SK-N-SH treated with all-trans-retinoic acid at 6 μM for 48 hours (cell line): ENCODE data around the gene EYA4.

Source experiments
- ATAC-seq: fragments of 200-7000 bp; cut with Tn5 transposase; 3 replicates; pipeline ENCODE4 v1.9.1; 2020; ENCODE audit warnings: mild to moderate bottlenecking, moderate library complexity
- ARNTL ChIP-seq: fragments of 450-650 bp; formaldehyde crosslinking; IDR thresholded peaks from 2 replicates; pipeline ENCODE4 v1.5.0; 2020; ENCODE audit warnings: low read depth, mild to moderate bottlenecking, moderate library complexity, borderline replicate concordance
- CREB5 ChIP-seq: fragments of 250-450 bp; sonication (Bioruptor Pico); IDR thresholded peaks from 2 replicates; pipeline ENCODE4 v1.5.1; 2020; ENCODE audit warnings: low read depth, mild to moderate bottlenecking, moderate library complexity
- CSRNP3 ChIP-seq: fragments of 250-450 bp; sonication (Bioruptor Pico); IDR thresholded peaks from 2 replicates; pipeline ENCODE4 v1.5.1; 2021; ENCODE audit warnings: mild to moderate bottlenecking, moderate library complexity
- ESRRG ChIP-seq: fragments of 250-450 bp; sonication (Bioruptor Pico); IDR thresholded peaks from 2 replicates; pipeline ENCODE4 v1.6.1; 2021; ENCODE audit warnings: mild to moderate bottlenecking
- GLIS3 ChIP-seq: fragments of 250-450 bp; sonication (Bioruptor Pico); IDR thresholded peaks from 2 replicates; pipeline ENCODE4 v1.5.0; 2020; ENCODE audit warnings: mild to moderate bottlenecking, moderate library complexity
- ISL1 ChIP-seq: fragments of 250-450 bp; sonication (Bioruptor Pico); IDR thresholded peaks from 2 replicates; pipeline ENCODE4 v2.1.2; 2022; ENCODE audit warnings: mild to moderate bottlenecking, moderate library complexity
- OSR1 ChIP-seq: fragments of 250-450 bp; sonication (Bioruptor Pico); IDR thresholded peaks from 2 replicates; pipeline ENCODE4 v1.8.0; 2022; ENCODE audit warnings: moderate library complexity, mild to moderate bottlenecking, inconsistent platforms
- PATZ1 ChIP-seq: fragments of 250-450 bp; sonication (Bioruptor Pico); IDR thresholded peaks from 2 replicates; pipeline ENCODE4 v1.8.0; 2020; ENCODE audit warnings: mild to moderate bottlenecking, moderate library complexity, borderline replicate concordance
- POU6F1 ChIP-seq: fragments of 250-450 bp; sonication (Bioruptor Pico); IDR thresholded peaks from 2 replicates; pipeline ENCODE4 v1.8.0; 2021; ENCODE audit warnings: low read depth, mild to moderate bottlenecking, moderate library complexity, borderline replicate concordance
- RARB ChIP-seq: fragments of 250-450 bp; sonication (Bioruptor Pico); IDR thresholded peaks from 2 replicates; pipeline ENCODE4 v1.8.0; 2021; ENCODE audit warnings: mild to moderate bottlenecking, moderate library complexity
- SNAI2 ChIP-seq: fragments of 250-450 bp; sonication (Bioruptor Pico); IDR thresholded peaks from 2 replicates; pipeline ENCODE4 v1.5.0; 2020; ENCODE audit warnings: mild to moderate bottlenecking, moderate library complexity
- TSHZ2 ChIP-seq: fragments of 250-450 bp; sonication (Bioruptor Pico); IDR thresholded peaks from 2 replicates; pipeline ENCODE4 v1.5.0; 2020; ENCODE audit warnings: mild to moderate bottlenecking, moderate library complexity
- ZC3H10 ChIP-seq: fragments of 250-450 bp; sonication (Bioruptor Pico); IDR thresholded peaks from 2 replicates; pipeline ENCODE4 v1.5.1; 2021; ENCODE audit warnings: mild to moderate bottlenecking, moderate library complexity
- ZFP3 ChIP-seq: fragments of 250-450 bp; sonication (Bioruptor Pico); IDR thresholded peaks from 2 replicates; pipeline ENCODE4 v1.5.0; 2020; ENCODE audit warnings: mild to moderate bottlenecking, moderate library complexity
- ZFP30 ChIP-seq: fragments of 450-650 bp; formaldehyde crosslinking; IDR thresholded peaks from 2 replicates; pipeline ENCODE4 v1.5.0; 2022; ENCODE audit warnings: mild to moderate bottlenecking, moderate library complexity
- ZNF565 ChIP-seq: fragments of 450-650 bp; formaldehyde crosslinking; conservative IDR thresholded peaks from 2 replicates; pipeline ENCODE4 v1.5.0; 2020; ENCODE audit warnings: low read depth, mild to moderate bottlenecking, moderate library complexity
- ZNF70 ChIP-seq: fragments of 450-650 bp; formaldehyde crosslinking; IDR thresholded peaks from 2 replicates; pipeline ENCODE4 v1.5.0; 2020; ENCODE audit warnings: mild to moderate bottlenecking, moderate library complexity
- ZNF8 ChIP-seq: fragments of 450-650 bp; formaldehyde crosslinking; IDR thresholded peaks from 2 replicates; pipeline ENCODE4 v1.5.0; 2020; ENCODE audit warnings: mild to moderate bottlenecking, moderate library complexity

The EYA4 gene

GRCh38 chr6:133359256-133359655, 118.1 kb downstream of the EYA4 start:
- no peak for ATAC-seq
- TF ChIP-seq PATZ1 (CRISPR knock-in tag): no peak
- TF ChIP-seq GLIS3 (CRISPR knock-in tag): no peak
- TF ChIP-seq ZC3H10 (CRISPR knock-in tag): no peak
- TF ChIP-seq ISL1 (CRISPR knock-in tag): no peak
- TF ChIP-seq TSHZ2 (CRISPR knock-in tag): no peak

GRCh38 chr6:133359760-133360159, 118.6 kb downstream of the EYA4 start:
- ATAC-seq: no peak
- TF ChIP-seq ZFP3 (CRISPR knock-in tag) (no peak), ZC3H10 (CRISPR knock-in tag) (no peak), ESRRG (CRISPR knock-in tag) (no peak), ZNF8 (CRISPR knock-in tag) (no peak), RARB (CRISPR knock-in tag) (no peak), CREB5 (CRISPR knock-in tag) (no peak), ZFP30 (no peak), ZNF70 (CRISPR knock-in tag) (no peak), PATZ1 (CRISPR knock-in tag) (no peak), ARNTL (no peak), CSRNP3 (CRISPR knock-in tag) (no peak), OSR1 (CRISPR knock-in tag) (no peak), SNAI2 (CRISPR knock-in tag) (no peak), GLIS3 (CRISPR knock-in tag) (no peak), TSHZ2 (CRISPR knock-in tag) (no peak)

GRCh38 chr6:133360194-133360593, 119.0 kb downstream of the EYA4 start:
- no peak for ATAC-seq
- TF ChIP-seq PATZ1 (CRISPR knock-in tag): no peak
- no peak for TF ChIP-seq CREB5 (CRISPR knock-in tag)
- TF ChIP-seq POU6F1: no peak
- no peak for TF ChIP-seq RARB (CRISPR knock-in tag)
- TF ChIP-seq ZNF565 (CRISPR knock-in tag): no peak
